ENCODE data around the gene ACTL10.
"Not testable (repeated sequence)": the region's sequence is repeated elsewhere in the genome, so short reads cannot be mapped to it uniquely, and the experiment has no call there.

The ACTL10 gene

DNA sequence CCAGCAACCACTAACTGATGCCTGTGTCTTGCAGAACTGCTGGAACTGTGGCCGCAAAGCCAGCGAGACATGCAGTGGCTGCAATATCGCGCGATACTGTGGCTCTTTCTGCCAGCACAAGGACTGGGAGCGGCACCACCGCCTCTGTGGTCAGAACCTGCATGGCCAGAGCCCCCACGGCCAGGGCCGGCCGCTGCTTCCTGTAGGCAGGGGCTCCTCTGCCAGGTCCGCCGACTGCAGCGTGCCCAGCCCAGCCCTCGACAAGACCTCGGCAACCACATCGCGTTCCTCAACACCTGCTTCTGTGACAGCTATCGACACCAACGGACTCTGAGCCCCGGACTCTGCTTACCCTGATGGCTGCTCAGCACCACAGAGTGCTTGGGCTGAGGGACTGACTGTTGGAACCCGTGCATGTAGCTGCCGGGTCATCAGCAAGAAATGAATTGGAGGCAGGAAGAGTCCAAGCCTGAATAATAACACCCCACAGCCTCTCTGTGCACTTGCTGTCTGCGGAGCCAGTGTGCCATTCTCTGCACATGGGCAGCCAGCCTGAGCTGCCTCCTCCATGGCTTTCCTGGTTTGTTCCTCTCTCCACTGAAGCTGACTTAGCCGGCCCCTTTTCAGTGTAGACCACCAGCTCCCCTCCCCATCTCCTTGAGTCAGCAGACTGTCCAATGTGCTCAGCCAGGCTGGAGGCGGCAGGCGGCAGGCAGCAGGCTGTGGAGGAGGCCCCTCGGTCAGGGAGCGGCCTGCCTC is 22.3 kb upstream of the ACTL10 start:
- Mint-ChIP-seq H3K4me3 (no peak overlapping the region), H3K9me3 (no peaks in the 10 kb centered on the region), H3K27ac (peak overlapping the region; percentile 36), H3K27me3 (ENCODE audit: low read depth) (no peaks in the 10 kb centered on the region), H3K4me1 (ENCODE audit: low read depth) (peaks cover 8% of the 10 kb centered on the region), H3K36me3 (ENCODE audit: low read depth) (peaks cover 25% of the 10 kb centered on the region)

DNA sequence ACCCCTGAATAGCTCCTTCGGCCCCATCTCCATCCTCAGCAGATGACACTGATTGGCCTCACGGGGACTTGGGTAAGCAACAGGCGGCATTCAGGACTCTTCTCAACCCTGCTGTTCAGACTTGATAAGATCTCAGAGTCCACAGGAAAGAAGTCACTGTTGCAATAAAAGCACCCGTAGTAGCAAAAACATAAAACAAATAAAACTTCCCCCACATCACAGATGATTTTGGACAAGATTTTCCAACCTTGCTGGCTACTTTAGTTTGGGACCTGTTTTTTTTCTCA is 21.7 kb upstream of the ACTL10 start:
- H3K9me3 Mint-ChIP-seq, result no peaks in the 10 kb centered on the region
- H3K27me3 Mint-ChIP-seq (ENCODE audit: low read depth), result no peaks in the 10 kb centered on the region
- H3K36me3 Mint-ChIP-seq (ENCODE audit: low read depth), result peaks cover 23% of the 10 kb centered on the region
- no peak overlapping the region for H3K4me3 Mint-ChIP-seq
- no peak overlapping the region for H3K27ac Mint-ChIP-seq
- H3K4me1 Mint-ChIP-seq (ENCODE audit: low read depth), result peaks cover 8% of the 10 kb centered on the region

DNA sequence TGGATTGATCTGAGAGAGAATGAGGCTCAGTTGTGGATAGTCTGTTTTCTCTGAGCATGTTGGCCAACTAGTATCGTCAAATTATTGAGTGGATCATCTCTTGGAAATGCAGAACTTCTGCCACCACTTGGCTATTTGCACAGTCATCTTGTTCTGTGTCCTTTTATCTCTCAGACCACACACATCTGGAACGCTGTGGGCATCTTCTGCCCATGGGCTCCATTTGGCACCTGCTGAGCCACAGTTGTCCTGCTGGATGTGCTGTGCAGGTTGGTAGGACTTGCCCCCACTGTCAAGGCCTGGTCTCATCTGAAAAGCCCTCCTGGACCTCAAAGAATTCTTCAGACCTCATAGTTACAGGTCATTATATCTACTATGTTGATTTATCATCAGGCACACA is 21.3 kb upstream of the ACTL10 start:
- Mint-ChIP-seq H3K27me3 (ENCODE audit: low read depth) (no peaks in the 10 kb centered on the region), H3K4me3 (no peak overlapping the region), H3K27ac (no peak overlapping the region), H3K36me3 (ENCODE audit: low read depth) (peaks cover 20% of the 10 kb centered on the region), H3K4me1 (ENCODE audit: low read depth) (peaks cover 8% of the 10 kb centered on the region), H3K9me3 (no peaks in the 10 kb centered on the region)

DNA sequence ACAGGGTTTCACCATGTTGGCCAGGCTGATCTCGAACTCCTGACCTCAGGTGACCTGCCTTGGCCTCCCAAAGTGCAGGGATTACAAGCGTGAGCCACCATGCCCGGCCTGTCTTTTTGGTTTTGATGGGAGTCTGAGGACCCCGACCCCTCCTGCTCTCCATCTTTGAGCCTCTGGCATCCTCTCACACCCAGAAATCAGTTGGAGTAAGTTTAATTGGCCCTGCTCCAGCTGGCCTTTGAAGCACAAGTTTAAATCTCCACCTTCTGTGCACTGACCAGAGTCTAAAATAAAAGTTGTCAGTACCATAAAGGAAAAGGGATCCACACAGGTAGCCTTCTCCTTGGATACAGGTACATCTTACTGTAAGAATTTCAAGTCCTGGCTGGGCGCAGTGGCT is 20.6 kb upstream of the ACTL10 start:
- no peak overlapping the region for H3K4me3 Mint-ChIP-seq
- peaks cover 15% of the 10 kb centered on the region for H3K36me3 Mint-ChIP-seq (ENCODE audit: low read depth)
- no peak overlapping the region for H3K27ac Mint-ChIP-seq
- no peaks in the 10 kb centered on the region for H3K27me3 Mint-ChIP-seq (ENCODE audit: low read depth)
- H3K4me1 Mint-ChIP-seq (ENCODE audit: low read depth), result peaks cover 8% of the 10 kb centered on the region
- no peaks in the 10 kb centered on the region for H3K9me3 Mint-ChIP-seq

DNA sequence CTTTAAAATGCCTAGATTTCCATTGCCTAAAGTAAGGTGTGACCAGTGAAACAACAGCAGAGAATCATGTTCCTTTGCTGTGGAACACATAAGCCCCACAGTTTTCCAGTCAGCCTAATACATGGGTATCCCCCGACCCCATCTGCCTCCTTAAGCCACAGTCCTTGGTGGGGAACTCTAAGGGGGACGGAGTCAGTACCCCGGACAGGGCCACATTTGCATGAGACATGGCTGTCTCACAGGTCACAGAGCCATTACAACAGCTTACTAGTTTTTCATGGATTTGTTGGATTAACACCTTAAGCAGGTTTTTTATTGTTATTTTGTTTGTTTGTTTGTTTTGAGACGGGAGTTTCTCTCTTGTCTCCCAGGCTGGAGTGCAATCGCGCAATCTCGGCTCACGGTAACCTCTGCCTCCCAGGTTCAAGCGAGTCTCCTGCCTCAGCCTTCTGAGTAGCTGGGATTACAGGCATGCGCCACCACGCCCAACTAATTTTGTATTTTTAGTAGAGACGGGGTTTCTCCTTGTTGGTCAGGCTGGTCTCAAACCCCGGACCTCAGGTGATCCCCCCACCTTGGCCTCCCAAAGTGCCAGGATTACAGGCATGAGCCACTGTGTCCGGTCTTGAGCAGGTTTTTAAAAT is 19.7 kb upstream of the ACTL10 start:
- not testable (repeated sequence) for H3K27ac Mint-ChIP-seq; H3K4me3 Mint-ChIP-seq; H3K9me3 Mint-ChIP-seq; H3K27me3 Mint-ChIP-seq (ENCODE audit: low read depth)
- peaks cover 16% of the 10 kb centered on the region for H3K4me1 Mint-ChIP-seq (ENCODE audit: low read depth)
- peaks cover 13% of the 10 kb centered on the region for H3K36me3 Mint-ChIP-seq (ENCODE audit: low read depth)

DNA sequence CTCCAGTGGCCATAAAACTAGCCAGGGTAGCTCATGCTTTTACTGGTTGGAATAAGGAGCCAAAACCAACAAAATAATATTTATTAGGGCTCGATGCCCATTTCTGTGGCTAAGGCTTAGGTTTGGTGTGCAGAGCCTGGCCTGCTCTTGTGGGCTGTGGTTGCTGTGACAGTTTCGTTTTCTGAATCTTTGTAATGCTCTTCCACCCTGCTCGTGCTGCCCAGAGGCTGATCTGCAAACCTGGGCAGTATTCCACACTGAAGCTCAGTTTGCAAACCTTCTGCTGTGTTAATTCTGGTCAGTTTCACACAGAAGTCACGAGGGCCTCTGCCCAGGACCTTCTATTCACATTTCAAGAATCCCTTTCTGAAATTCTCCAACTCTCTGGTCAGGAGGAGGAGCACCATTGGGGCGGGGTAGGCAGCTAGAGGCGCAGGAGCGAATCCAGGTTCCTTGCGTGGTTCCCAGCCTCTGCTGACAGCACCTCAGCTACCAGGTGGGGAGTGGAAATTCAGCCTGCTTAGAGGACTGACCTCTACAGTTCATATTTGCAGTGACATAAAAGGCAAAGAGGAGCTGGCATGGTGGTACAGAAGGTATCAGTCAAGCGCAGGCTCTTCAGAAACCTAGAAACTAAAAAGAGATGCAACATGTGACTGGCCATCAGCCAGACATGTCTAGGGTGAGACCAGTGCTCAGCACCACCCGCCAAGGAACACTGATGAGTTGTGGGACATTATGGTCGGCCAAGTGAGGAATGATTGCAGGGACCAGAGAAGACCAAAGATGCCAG is 18.9 kb upstream of the ACTL10 start:
- Mint-ChIP-seq H3K9me3 (no peaks in the 10 kb centered on the region), H3K4me1 (ENCODE audit: low read depth) (peaks cover 16% of the 10 kb centered on the region), H3K4me3 (no peak overlapping the region), H3K27me3 (ENCODE audit: low read depth) (no peaks in the 10 kb centered on the region), H3K27ac (no peak overlapping the region), H3K36me3 (ENCODE audit: low read depth) (peaks cover 13% of the 10 kb centered on the region)

DNA sequence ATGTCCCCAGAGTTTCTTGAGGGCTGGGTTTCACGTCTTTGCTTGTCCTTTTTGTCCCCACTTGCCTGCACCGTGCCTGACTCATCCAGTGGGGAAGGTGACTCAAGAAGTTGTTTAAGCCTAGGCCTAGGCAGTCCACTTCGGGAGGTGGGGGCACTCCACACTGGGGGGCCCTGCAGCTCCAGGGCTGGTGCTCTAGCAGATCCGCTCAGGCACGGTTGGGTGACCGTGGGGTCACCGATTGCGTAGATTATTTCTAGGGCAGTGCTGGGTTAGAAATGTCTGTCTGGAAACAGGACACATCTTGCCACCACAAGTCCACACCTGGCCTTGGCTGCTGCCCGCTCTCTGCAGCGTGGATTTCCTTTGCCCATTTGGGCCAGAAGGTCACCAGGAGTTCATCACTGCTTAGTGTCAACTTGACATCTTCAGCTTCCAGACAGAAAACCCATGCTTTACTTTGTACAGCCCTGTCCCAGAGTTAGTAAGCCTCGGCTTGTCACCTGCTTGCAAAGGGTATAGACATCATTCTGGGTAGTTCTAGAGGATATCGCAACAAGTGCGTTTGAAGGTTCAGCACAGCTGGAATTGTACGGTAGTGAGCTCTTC is 18.2 kb upstream of the ACTL10 start:
- Mint-ChIP-seq H3K4me1 (ENCODE audit: low read depth) (peaks cover 16% of the 10 kb centered on the region), H3K27me3 (ENCODE audit: low read depth) (no peaks in the 10 kb centered on the region), H3K36me3 (ENCODE audit: low read depth) (peaks cover 12% of the 10 kb centered on the region), H3K27ac (no peak overlapping the region), H3K9me3 (no peaks in the 10 kb centered on the region), H3K4me3 (no peak overlapping the region)

DNA sequence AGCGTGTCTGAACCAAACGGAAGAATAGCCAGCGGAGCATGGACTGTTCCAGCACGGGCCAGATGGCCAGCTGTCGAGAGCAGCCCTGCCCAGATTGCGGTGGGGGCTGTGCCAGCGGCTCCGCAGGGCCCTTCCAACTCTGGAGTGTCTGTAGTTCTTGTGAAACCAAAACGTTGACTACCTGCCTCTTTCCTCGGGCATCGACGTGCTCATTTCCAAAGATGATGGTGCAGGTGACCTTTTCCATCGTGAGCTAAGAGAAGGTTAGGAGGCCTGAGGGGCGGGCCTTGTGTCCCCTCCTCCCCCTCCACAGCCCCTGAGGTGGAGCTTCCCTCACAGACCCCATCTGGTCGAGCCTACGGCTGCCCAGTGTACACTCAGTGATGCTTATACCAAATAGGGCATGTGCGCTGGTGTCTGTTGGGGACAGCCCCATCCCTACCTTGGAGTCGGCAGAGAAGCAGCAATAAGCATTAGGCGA is 17.5 kb upstream of the ACTL10 start:
- Mint-ChIP-seq H3K27ac (no peak overlapping the region), H3K27me3 (ENCODE audit: low read depth) (no peaks in the 10 kb centered on the region), H3K9me3 (no peaks in the 10 kb centered on the region), H3K4me3 (no peak overlapping the region), H3K4me1 (ENCODE audit: low read depth) (peaks cover 16% of the 10 kb centered on the region), H3K36me3 (ENCODE audit: low read depth) (peaks cover 12% of the 10 kb centered on the region)

DNA sequence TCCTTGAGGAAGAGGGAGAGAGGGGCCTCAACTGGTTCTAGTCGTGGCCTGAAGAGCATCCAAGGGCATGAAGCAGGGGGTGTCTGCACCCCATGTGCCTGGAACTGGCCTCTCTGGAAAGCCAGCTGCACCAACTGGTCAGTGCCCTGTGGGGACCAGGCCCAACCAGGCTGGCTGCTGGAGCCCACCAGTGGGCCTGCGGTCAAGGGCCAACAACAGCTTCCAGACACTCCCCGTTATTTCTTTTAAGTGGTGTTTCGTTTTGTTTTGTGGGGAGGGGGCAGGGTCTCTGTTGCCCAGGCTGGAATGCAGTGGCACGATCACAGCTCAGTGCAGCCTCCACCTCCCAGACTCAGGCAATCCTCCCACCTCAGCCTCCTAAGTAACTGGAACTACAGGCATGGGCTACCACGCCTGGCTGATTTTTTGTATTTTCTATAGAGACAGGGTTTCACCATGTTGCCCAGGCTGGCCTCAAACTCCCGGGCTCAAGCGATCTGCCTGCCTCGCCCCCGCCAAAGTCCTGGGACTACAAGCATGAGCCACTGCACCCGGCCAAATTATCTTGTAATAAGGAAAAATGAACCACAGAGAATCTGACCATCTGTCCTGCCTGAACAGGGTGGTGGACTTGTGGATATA is 16.5 kb upstream of the ACTL10 start:
- peaks cover 8% of the 10 kb centered on the region for H3K36me3 Mint-ChIP-seq (ENCODE audit: low read depth)
- H3K27me3 Mint-ChIP-seq (ENCODE audit: low read depth), result no peaks in the 10 kb centered on the region
- no peak overlapping the region for H3K27ac Mint-ChIP-seq
- peaks cover 16% of the 10 kb centered on the region for H3K4me1 Mint-ChIP-seq (ENCODE audit: low read depth)
- no peaks in the 10 kb centered on the region for H3K9me3 Mint-ChIP-seq
- no peak overlapping the region for H3K4me3 Mint-ChIP-seq

DNA sequence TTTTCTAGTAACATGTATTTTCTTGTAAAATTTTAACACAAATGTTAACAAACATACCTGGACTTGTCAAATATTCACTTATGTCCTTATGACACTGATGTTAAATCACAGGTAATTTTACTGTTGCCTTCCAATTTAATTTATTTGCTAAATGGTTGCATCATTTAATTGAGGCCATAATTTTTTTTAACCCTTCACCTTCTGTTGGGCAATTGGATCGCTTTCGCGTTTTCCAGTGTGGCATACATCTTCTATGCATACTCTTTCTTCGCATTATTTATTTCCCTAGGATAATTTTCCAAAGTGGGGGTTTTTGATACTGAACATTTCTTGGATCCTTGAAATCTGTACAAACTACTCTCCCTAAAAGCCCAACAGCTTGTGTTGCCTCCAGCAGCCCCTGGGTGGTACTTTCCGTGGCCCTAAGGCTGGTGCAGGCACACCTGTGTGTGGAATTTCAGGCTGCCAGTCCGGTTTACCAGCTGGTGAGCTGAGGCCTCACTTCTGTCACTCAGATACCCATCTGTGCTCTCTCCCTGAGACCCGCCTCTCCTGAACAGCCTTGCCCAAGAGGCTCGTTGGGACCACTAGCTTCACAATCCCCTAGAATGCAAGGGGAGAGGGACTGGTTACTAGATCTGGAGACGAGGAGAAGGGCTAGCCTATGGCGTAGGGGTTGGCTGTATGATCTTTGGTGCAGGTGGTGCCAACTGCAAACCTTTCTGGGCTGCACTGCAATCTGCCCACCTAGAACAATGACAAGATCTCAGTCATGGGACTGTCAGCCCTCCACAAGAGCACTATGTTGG is 15.8 kb upstream of the ACTL10 start:
- Mint-ChIP-seq H3K4me3 (no peak overlapping the region), H3K36me3 (ENCODE audit: low read depth) (peaks cover 4% of the 10 kb centered on the region), H3K9me3 (no peaks in the 10 kb centered on the region), H3K27me3 (ENCODE audit: low read depth) (no peaks in the 10 kb centered on the region), H3K27ac (no peak overlapping the region), H3K4me1 (ENCODE audit: low read depth) (peaks cover 16% of the 10 kb centered on the region)

DNA sequence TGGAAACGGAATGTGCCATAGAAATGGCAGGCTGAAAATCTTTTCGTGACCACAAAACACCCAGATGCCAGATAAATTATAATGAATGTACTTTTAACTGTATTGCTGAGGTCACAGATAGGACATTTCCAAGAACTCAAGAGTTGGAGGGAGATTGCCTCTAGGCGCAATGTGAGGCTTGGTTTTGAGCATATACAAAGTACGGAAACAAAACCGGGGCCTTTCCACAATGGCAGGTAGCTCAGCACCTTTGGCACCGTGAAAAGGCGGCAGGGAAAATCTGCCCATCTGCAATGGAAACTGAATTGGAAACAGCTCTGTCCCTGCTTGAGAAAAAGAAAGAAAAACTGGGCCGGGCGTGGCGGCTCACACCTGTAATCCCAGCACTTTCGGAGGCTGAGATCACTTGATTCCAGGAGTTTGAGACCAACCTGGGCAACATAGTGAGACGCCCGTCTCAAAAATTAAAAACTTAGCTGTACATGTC is 15.1 kb upstream of the ACTL10 start:
- Mint-ChIP-seq H3K9me3 (no peaks in the 10 kb centered on the region), H3K27me3 (ENCODE audit: low read depth) (no peaks in the 10 kb centered on the region), H3K4me3 (no peak overlapping the region), H3K36me3 (ENCODE audit: low read depth) (peaks cover 2% of the 10 kb centered on the region), H3K27ac (no peak overlapping the region), H3K4me1 (ENCODE audit: low read depth) (peaks cover 16% of the 10 kb centered on the region)

DNA sequence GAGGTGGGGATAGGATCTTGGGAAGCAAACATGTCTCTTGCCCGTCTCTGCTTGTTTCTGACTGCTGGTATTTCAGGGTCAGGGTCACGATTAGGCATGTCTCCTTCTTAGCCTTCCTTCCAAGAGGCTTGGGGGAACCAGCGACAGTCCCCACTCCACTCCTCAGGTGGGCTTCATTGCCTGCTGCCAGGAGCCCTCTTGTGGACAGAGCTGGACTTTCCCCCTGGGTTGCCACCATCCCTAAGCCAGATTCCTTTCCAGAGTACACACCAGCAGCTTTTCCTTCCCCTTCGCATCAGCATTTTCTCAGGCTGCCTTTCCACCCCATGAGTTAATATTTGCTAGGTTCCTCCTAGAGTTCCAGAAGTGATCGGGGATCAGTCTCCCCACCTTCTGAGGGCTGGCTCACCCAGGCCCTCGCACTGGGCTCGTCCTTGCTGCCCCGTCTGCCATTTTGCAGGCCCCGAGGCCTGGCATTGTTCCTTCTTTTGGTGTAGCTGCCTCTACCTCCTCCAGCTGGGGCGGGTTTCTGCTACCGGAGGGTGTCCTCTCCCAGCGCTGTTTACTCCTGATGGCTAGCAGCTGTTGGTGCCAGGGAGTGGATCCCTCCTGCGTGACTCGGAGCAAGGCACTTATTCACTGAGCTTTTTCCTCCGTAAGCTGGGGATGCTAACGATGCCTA is 13.4 kb upstream of the ACTL10 start:
- Mint-ChIP-seq H3K4me1 (ENCODE audit: low read depth) (peaks cover 8% of the 10 kb centered on the region), H3K9me3 (no peaks in the 10 kb centered on the region), H3K27me3 (ENCODE audit: low read depth) (no peaks in the 10 kb centered on the region), H3K27ac (peak overlapping the region; percentile 43), H3K36me3 (ENCODE audit: low read depth) (peaks cover 5% of the 10 kb centered on the region), H3K4me3 (no peak overlapping the region)

DNA sequence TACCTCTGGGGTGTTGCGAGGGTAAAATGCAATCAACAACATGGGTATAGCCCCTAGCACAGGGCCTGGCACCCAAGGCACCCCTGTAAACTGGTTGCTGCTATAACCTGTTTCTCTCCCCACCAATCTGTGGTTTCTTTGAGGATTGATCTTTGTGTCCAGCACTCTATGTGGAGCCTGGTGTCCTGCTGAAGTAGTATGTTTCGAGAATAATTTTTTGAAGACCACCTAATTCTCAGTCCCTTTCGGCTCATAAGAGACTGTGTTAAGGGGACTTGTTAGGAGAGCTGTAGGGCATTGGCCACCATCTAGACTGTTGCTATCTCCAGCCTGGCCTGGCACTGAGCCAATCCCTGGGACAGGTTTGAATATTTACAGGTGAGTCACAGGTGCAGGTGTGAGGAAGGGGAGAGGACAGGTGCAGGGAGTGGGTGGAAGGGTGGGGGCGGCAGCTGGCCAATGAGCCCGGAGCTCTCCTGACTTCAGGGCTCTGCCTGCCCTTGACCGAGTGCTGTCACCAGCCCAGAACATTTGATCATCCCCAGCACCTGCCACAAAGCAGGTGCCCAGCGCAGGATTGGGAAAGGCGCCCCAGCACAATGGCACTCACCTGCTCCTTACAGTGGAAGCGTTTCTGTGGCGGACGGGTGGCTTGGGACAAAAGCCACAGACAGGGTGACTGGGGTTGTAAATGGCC is 12.7 kb upstream of the ACTL10 start:
- Mint-ChIP-seq H3K4me1 (ENCODE audit: low read depth) (peaks cover 8% of the 10 kb centered on the region), H3K4me3 (no peak overlapping the region), H3K27me3 (ENCODE audit: low read depth) (no peaks in the 10 kb centered on the region), H3K36me3 (ENCODE audit: low read depth) (peaks cover 6% of the 10 kb centered on the region), H3K9me3 (no peaks in the 10 kb centered on the region), H3K27ac (no peak overlapping the region)

Measured in T-helper 1 cell treated with Interleukin-12 subunit alpha and Interleukin-12 subunit beta and Interleukin-4 antibody, amounts not matched to agents 30 μg/mL and 1 μg/mL, for 36 hours (primary cell).